HepG2 (cell line): ENCODE results near the gene XPR1. TPM values are rescaled to one million over a fixed set of nuclear protein-coding genes. Genes with fewer than 3 reads are reported as not detected.

Experiments used
- ATAC-seq: fragments of 200-7000 bp; cut with Tn5 transposase; 3 replicates; pipeline ENCODE4 v1.9.1; 2020; ENCODE audit warnings: mild to moderate bottlenecking, moderate library complexity
- BruUV-seq: library from RNA; stranded (reverse); fragments of 400-500 nt; replicated peaks from 2 replicates; lab custom pipeline; 2021; lab: Mats Ljungman, UMichigan
- CTCF ChIA-PET: fragments of 300-600 bp; formaldehyde crosslinking; extraction: SDS; loops from one replicate; lab custom pipeline; 2021; ENCODE audit warnings: low total read pairs, inconsistent platforms, low intra/inter-chr PET ratio; lab: Yijun Ruan, JAX
- POLR2A ChIA-PET: fragments of 350-600 bp; sonication (Branson Sonifier 250); formaldehyde crosslinking; loops from one replicate; lab custom pipeline; 2020; ENCODE audit warnings: antibody characterized with exemption, inconsistent platforms; lab: Yijun Ruan, JAX
- DNase-seq: peaks from one replicate; pipeline ENCODE4 v3.0.0-alpha.2; 2015; ENCODE audit warnings: low spot score
- FAIRE-seq: peaks from 3 replicates; lab custom pipeline; 2011; peaks lifted over from hg19 to GRCh38; lab: Jason Lieb, UNC
- H2AFZ ChIP-seq: one replicate; pipeline ENCODE4 v1.6.1; 2011; ENCODE audit warnings: low read length, inconsistent platforms
- H3K27ac ChIP-seq: fragments of 300-600 bp; 3 replicates; pipeline ENCODE4 v1.8.0; 2011; ENCODE audit warnings: mixed run types, mild to moderate bottlenecking, mixed read lengths, low read length, inconsistent platforms; ENCODE audit not compliant: insufficient read depth; ENCODE audit errors: extremely low read length
- H3K27me3 ChIP-seq, 2 experiments: fragments of 200-600 bp in 1 of 2; 2 replicates in 1 of 2; 3 replicates in 1 of 2; pipeline versions ENCODE4 v1.6.0 to v1.8.0; 2011; ENCODE audit warnings: low read length in 2 of 2, mild to moderate bottlenecking in 2 of 2, moderate library complexity in 2 of 2, inconsistent platforms in 1 of 2; ENCODE audit not compliant: insufficient read depth in 2 of 2, control insufficient read depth in 1 of 2
- H3K36me3 ChIP-seq, 2 experiments: fragments of 200-600 bp in 1 of 2; replicated peaks in 1 of 2; 2 replicates in 1 of 2; 3 replicates in 1 of 2; pipeline versions ENCODE4 v1.5.1 to v1.8.0; 2011; ENCODE audit warnings: low read length in 2 of 2, inconsistent platforms in 1 of 2; ENCODE audit not compliant: insufficient read depth in 2 of 2, control insufficient read depth in 1 of 2
- H3K4me1 ChIP-seq: 2 replicates; pipeline ENCODE4 v1.5.1; 2012; ENCODE audit warnings: low read length, inconsistent platforms; ENCODE audit not compliant: insufficient read depth
- H3K4me2 ChIP-seq: 2 replicates; pipeline ENCODE4 v1.6.0; 2011; ENCODE audit warnings: low read depth, low read length, inconsistent platforms
- H3K4me3 ChIP-seq, 3 experiments: fragments of 200-600 bp in 1 of 3; sonication (generic), shearing (Covaris generic) in 1 of 3; replicated peaks in 1 of 3; 2 replicates each; pipeline ENCODE4 v1.5.1; 2011 to 2016; ENCODE audit warnings: low read length in 3 of 3, inconsistent platforms in 2 of 3, low read depth in 2 of 3, mild to moderate bottlenecking in 2 of 3, control low read depth in 1 of 3, mixed read lengths in 1 of 3; ENCODE audit not compliant: insufficient read depth in 1 of 3
- H3K79me2 ChIP-seq: one replicate; pipeline ENCODE4 v1.6.1; 2011; ENCODE audit warnings: low read length, inconsistent platforms; ENCODE audit not compliant: insufficient read depth
- H3K9ac ChIP-seq: 2 replicates; pipeline ENCODE4 v1.6.0; 2011; ENCODE audit warnings: mild to moderate bottlenecking, low read depth, low read length, inconsistent platforms; ENCODE audit not compliant: insufficient read depth
- H3K9me3 ChIP-seq: 2 replicates; pipeline ENCODE4 v1.5.1; 2012; ENCODE audit warnings: mild to moderate bottlenecking, low read length
- H4K20me1 ChIP-seq: 2 replicates; pipeline ENCODE4 v1.6.0; 2011; ENCODE audit warnings: inconsistent platforms, mild to moderate bottlenecking, low read length, moderate library complexity; ENCODE audit not compliant: insufficient read depth
- DMAP1 ChIP-seq: IDR thresholded peaks from 2 replicates; pipeline ENCODE4 v1.6.1; 2016
- ERF ChIP-seq: IDR thresholded peaks from 2 replicates; pipeline ENCODE4 v1.6.1; 2018; ENCODE audit warnings: missing biosample characterization, missing genetic modification reagents
- HOXA9 ChIP-seq: sonication (generic); formaldehyde crosslinking; IDR thresholded peaks from 2 replicates; pipeline ENCODE4 v1.8.1; 2022; ENCODE audit warnings: missing genetic modification reagents, mild to moderate bottlenecking, moderate library complexity, borderline replicate concordance
- KLF16 ChIP-seq, 2 experiments: sonication (generic) in 1 of 2; formaldehyde crosslinking in 1 of 2; IDR thresholded peaks; 2 replicates each; pipeline versions ENCODE4 v1.6.1 to v1.8.0; 2016 to 2023; ENCODE audit warnings: missing genetic modification reagents in 2 of 2, missing compliant biosample characterization in 1 of 2
- PRMT3 ChIP-seq: sonication (generic); formaldehyde crosslinking; IDR thresholded peaks from 2 replicates; pipeline ENCODE4 v1.8.1; 2022; ENCODE audit warnings: low read depth, mild to moderate bottlenecking, moderate library complexity, missing genetic modification reagents, borderline replicate concordance
- TBP ChIP-seq: sonication (generic); formaldehyde crosslinking; IDR thresholded peaks from 2 replicates; pipeline ENCODE4 v1.5.0; 2020; ENCODE audit warnings: missing genetic modification reagents
- USF2 ChIP-seq, 2 experiments: sonication (generic) in 1 of 2; formaldehyde crosslinking in 1 of 2; IDR thresholded peaks; 2 replicates each; pipeline versions ENCODE4 v1.5.1 to v1.6.1; 2011 to 2020; ENCODE audit warnings: borderline replicate concordance in 1 of 2, low read depth in 1 of 2, low read length in 1 of 2, mild to moderate bottlenecking in 1 of 2, missing genetic modification reagents in 1 of 2, moderate library complexity in 1 of 2
- ZFAT ChIP-seq: sonication (generic); formaldehyde crosslinking; conservative IDR thresholded peaks from 2 replicates; pipeline ENCODE4 v1.8.1; 2023; ENCODE audit warnings: missing genetic modification reagents, inconsistent platforms
- ZFP91 ChIP-seq: sonication (generic); formaldehyde crosslinking; IDR thresholded peaks from 2 replicates; pipeline ENCODE4 v1.9.0; 2022; ENCODE audit warnings: missing genetic modification reagents, mild to moderate bottlenecking, borderline replicate concordance
- ZNF260 ChIP-seq: sonication (generic); formaldehyde crosslinking; IDR thresholded peaks from 2 replicates; pipeline ENCODE4 v1.4.0; 2020; ENCODE audit warnings: missing genetic modification reagents, low read depth, mild to moderate bottlenecking, borderline replicate concordance
- ZNF275 ChIP-seq: sonication (generic); formaldehyde crosslinking; IDR thresholded peaks from 2 replicates; pipeline ENCODE4 v1.8.0; 2022; ENCODE audit warnings: missing genetic modification reagents, mild to moderate bottlenecking, inconsistent platforms, borderline replicate concordance
- WGBS: methylation state at CpG from one replicate; pipeline ENCODE4 v1.1.6; 2017; ENCODE audit warnings: low lambda C conversion rate; 5-methylcytosine and 5-hydroxymethylcytosine counted together
- in situ Hi-C: cut with HindIII; loops from 2 replicates; pipeline ENCODE4 v1.10.0; 2017; ENCODE audit warnings: low pct_unique_long_range_greater_than_20kb; ENCODE audit not compliant: extremely low pct_ligation_motif_present
- intact Hi-C: fragments of 100-400 bp; cut with micrococcal nuclease; formaldehyde crosslinking; loops from one replicate; pipeline ENCODE4 v1.10.0; 2022; ENCODE audit not compliant: unreplicated experiment
- polyA plus RNA-seq, 8 experiments: library from polyadenylated mRNA; depleted of rRNA in 3 of 8; stranded (reverse) in 7 of 8; unstranded in 1 of 8; fragments of >200 nt; fragmentation: Illumina TruSeq in 4 of 8; extraction: Trizol in 4 of 8; gene quantifications; 2 replicates each; pipeline versions ENCODE4 v1.2.1 to v1.2.3, GENCODE V29; 2011 to 2016; ENCODE audit warnings: low read depth in 4 of 8, missing spikeins in 1 of 8, mixed read lengths in 1 of 8; ENCODE audit not compliant: insufficient read depth in 1 of 8
- total RNA-seq, 5 experiments: library from RNA; depleted of rRNA; stranded (reverse); fragments of >200 nt; fragmentation: Illumina TruSeq; extraction: Trizol; gene quantifications; 2 replicates each; pipeline ENCODE4 v1.2.3, GENCODE V29; 2016; ENCODE audit warnings: low read depth in 1 of 5
- TF ChIP-seq, protein P1 (sequence below): sonication (generic); formaldehyde crosslinking; IDR thresholded peaks from 2 replicates; pipeline ENCODE4 v1.8.1; 2022; ENCODE audit warnings: low read depth, mild to moderate bottlenecking, missing genetic modification reagents

Gene XPR1
- total and polyA plus RNA-seq, 2 of the 13 experiments (the other 11 are each of a cell fraction or from before 2014, with no cell fraction given) = 22.3 to 23.6 TPM

GRCh38 chr1:180751921-180752320 is 120.1 kb downstream of the XPR1 start (continued):
- TF ChIP-seq TBP (CRISPR knock-in tag) (no peak), ZFP91 (CRISPR knock-in tag) (no peak), ZNF275 (CRISPR knock-in tag) (no peak), ZFAT (CRISPR knock-in tag) (no peak), ERF (CRISPR knock-in tag) (no peak), ZNF260 (CRISPR knock-in tag) (no peak), DMAP1 (CRISPR knock-in tag) (no peak)

- BruUV-seq = no TSS peak
- 95% methylated on average over 7 of the region's 7 CpGs for WGBS
- FAIRE-seq (no peak), DNase-seq (no peak), ATAC-seq (no peak)
- no peak overlapping the region for H3K9ac ChIP-seq
- no peak overlapping the region for H3K4me2 ChIP-seq
- H3K27ac ChIP-seq = no peak overlapping the region
- no peaks in the 10 kb centered on the region for H3K36me3 ChIP-seq
- no peaks in the 10 kb centered on the region for H3K27me3 ChIP-seq
- H4K20me1 ChIP-seq = no peaks in the 10 kb centered on the region
- H2AFZ ChIP-seq = no peak overlapping the region
- CTCF ChIA-PET = no interaction called here
- no peaks in the 10 kb centered on the region for H3K4me1 ChIP-seq
- no peaks in the 10 kb centered on the region for H3K79me2 ChIP-seq
- no peaks in the 10 kb centered on the region for H3K9me3 ChIP-seq
- in situ Hi-C loops = no loop called here
- intact Hi-C loops = no loop called here
- TF ChIP-seq, protein P1, sequence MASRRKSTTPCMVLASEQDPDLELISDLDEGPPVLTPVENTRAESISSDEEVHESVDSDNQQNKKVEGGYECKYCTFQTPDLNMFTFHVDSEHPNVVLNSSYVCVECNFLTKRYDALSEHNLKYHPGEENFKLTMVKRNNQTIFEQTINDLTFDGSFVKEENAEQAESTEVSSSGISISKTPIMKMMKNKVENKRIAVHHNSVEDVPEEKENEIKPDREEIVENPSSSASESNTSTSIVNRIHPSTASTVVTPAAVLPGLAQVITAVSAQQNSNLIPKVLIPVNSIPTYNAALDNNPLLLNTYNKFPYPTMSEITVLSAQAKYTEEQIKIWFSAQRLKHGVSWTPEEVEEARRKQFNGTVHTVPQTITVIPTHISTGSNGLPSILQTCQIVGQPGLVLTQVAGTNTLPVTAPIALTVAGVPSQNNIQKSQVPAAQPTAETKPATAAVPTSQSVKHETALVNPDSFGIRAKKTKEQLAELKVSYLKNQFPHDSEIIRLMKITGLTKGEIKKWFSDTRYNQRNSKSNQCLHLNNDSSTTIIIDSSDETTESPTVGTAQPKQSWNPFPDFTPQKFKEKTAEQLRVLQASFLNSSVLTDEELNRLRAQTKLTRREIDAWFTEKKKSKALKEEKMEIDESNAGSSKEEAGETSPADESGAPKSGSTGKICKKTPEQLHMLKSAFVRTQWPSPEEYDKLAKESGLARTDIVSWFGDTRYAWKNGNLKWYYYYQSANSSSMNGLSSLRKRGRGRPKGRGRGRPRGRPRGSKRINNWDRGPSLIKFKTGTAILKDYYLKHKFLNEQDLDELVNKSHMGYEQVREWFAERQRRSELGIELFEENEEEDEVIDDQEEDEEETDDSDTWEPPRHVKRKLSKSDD = no peak
- no peak for TF ChIP-seq HOXA9
- TF ChIP-seq USF2 (IDR thresholded peaks at IDR 0.05; ENCODE audit: low read depth, low read length) = no peak
- TF ChIP-seq USF2 (CRISPR knock-in tag; IDR thresholded peaks at IDR 0.05; ENCODE audit: borderline replicate concordance) = no peak
- no peak for TF ChIP-seq PRMT3 (CRISPR knock-in tag)
- no peak for TF ChIP-seq KLF16 (CRISPR knock-in tag; IDR thresholded peaks at IDR 0.05)
- no peak overlapping the region for H3K4me3 ChIP-seq
- POLR2A ChIA-PET = no interaction called here
These were observed 122.6 kb downstream of the XPR1 start for GRCh38 chr1:180754453-180754852.
